ENCODE results near the gene DPP7.

DPP7 gene

DNA sequence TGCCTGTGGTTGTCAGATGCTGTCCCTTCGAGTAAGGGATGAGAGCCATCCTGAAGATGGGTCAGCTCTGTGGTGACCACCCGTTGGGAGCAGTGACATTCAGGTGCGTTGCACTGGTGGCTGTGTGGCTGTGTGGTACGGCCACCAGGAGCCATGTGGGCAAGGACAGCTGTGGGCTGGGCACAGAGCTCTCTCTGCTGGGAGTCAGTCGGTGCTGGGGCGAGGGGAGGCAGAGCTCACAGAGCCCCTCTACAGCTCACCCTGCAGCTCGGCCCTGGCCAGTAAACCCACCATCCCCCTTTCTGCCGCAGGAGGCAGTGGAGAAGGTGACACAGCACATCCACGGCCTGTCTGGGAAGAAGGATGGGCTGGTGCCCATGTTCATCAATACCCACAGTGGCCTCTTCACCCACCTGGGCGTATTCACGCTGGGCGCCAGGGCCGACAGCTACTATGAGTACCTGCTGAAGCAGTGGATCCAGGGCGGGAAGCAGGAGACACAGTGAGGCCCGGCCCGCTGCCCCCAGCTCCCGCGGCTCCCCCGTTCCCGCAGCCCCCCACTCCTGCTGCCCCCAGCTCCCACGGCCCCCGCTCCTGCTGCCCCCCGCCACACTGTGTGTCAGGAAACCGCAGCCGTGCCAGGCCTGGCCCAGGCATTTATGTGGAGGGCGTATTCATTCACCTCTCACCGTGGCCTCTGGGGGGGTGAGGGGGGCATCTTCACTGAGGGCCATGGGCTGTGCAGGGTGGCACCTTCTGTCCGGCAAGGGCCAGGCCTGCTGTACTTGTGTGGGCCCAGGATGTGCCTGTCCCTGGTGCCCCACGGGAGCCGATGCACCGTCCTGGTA, 8.5 kb downstream of the DPP7 start:
- TF ChIP-seq, protein P1, sequence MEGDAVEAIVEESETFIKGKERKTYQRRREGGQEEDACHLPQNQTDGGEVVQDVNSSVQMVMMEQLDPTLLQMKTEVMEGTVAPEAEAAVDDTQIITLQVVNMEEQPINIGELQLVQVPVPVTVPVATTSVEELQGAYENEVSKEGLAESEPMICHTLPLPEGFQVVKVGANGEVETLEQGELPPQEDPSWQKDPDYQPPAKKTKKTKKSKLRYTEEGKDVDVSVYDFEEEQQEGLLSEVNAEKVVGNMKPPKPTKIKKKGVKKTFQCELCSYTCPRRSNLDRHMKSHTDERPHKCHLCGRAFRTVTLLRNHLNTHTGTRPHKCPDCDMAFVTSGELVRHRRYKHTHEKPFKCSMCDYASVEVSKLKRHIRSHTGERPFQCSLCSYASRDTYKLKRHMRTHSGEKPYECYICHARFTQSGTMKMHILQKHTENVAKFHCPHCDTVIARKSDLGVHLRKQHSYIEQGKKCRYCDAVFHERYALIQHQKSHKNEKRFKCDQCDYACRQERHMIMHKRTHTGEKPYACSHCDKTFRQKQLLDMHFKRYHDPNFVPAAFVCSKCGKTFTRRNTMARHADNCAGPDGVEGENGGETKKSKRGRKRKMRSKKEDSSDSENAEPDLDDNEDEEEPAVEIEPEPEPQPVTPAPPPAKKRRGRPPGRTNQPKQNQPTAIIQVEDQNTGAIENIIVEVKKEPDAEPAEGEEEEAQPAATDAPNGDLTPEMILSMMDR (IDR thresholded peaks at IDR 0.05; ENCODE audit: low read depth, low read length) = no peak
- no peak overlapping the region for H3K4me3 ChIP-seq (ENCODE audit: low read depth, low read length)

DNA sequence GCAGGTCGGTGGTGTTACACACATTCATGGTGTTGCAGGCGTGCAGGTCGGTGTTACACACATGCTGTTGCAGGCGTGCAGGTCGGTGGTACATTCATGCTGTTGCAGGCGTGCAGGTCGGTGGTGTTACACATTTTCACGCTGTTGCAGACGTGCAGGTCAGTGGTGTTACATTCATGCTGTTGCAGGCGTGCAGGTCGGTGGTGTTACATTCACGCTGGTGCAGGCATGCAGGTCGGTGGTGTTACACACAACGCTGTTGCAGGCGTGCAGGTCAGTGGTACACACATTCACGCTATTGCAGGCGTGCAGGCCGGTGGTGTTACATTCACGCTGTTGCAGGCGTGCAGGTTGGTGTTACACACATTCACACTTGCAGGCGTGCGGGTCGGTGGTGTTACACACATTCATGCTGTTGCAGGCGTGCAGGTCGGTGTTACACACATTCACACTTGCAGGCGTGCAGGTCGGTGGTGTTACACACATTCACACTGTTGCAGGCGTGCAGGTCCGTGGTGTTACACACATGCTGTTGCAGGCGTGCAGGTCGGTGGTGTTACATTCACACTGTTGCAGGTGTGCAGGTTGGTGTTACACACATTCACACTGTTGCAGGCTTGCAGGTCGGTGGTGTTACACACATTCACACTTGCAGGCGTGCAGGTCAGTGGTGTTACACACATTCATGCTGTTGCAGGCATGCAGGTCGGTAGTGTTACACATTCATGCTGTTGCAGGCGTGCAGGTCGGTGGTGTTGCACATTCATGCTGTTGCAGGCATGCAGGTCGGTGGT, 11.1 kb downstream of the DPP7 start:
- TF ChIP-seq, protein P1 (IDR thresholded peaks at IDR 0.05; ENCODE audit: low read depth, low read length) = no peak
- H3K4me3 ChIP-seq (ENCODE audit: low read depth, low read length) = no peak overlapping the region

DNA sequence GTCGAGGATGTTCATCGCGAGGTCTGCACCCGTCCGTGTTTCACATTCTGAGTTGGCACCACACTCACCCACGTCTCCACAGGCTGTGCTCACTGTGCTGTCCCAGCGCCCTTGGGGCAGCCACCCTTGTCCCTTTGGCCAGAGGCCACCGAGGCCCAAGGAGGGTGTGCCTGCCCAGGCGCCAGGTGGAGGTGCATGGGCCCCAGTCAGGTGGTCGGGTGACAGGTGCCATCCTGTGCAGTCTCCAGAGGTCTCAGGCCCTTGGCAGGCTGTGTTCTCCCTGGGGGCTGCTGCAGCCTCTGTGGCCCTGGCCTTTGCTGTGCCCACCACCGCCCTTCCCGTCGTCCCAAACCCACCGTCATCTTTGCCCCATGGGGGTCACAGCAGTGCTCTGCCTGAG, 15.3 kb downstream of the DPP7 start:
- H3K4me3 ChIP-seq (ENCODE audit: low read depth, low read length) = no peak overlapping the region
- TF ChIP-seq, protein P1 (IDR thresholded peaks at IDR 0.05; ENCODE audit: low read depth, low read length) = no peak

DNA sequence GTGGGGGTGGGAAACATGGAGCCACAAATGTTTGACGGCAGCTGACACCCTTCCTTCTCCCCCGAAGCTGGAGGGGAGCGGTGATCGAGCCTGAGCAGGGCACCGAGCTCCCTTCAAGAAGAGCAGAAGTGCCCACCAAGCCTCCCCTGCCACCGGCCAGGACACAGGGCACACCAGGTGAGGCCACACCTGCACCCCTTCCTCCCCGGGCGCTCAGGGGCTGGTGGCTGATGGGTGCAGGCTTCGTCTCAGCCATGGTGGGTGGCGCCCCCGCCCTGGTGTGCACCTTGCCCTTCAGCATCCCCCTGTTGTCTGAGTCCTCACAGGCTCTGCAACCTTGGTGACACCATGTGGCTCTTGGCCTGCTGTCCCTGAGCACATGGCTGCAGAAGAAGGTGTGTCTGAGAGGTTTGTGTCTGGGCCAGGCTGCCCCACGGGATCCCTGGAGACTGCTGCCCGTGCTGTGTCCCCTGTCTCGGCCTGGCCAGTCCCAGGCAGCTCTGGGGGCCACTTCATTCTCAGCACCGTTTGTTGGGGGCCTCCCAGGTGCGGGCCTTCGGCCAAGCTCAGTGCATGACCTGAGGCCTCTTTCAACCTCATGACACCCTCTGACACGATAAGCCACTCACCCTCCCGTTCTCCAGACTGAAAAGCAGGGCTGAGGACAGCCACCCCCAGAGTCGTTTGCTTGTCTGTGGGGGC, 16.6 kb downstream of the DPP7 start:
- TF ChIP-seq, protein P1 (IDR thresholded peaks at IDR 0.05; ENCODE audit: low read depth, low read length) = no peak
- H3K4me3 ChIP-seq (ENCODE audit: low read depth, low read length) = no peak overlapping the region

DNA sequence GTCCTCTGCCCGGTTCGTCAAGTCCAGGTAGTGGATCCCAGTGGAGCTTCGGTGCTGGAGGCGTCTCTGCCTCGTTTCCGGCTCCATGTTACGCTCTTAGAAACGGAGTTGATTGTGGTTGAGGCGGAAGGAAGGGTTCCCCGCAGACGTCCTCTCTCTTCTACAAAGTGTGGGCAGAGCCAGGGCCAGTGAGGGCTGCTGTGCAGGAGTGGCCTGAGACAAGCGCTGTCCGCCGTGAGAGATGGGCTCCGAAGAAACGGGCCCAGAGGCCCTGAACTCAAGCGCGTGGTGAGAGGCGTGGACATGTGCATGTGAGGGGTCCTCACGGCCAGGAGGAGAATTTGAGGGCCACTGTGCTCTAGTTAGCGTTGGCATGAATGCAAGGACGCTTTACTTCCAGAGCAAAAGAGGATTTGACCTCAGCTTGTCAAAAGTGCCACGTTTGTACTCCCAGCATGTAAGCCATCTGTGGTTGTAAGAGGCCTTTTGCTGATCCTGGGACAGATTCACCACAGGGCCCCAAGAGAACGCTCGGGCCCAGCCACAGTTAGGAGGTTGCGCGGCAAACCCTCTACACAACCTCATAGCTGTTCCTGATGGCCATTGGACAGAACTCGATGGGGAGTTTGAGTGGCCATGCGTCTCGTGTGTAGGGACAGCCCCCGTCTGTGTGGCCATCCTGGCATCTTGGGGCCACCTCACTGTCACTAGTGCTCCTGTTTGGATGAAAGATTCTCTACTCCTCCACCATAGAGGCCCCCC, 17.6 kb downstream of the DPP7 start:
- no peak overlapping the region for H3K4me3 ChIP-seq (ENCODE audit: low read depth, low read length)
- TF ChIP-seq, protein P1 (IDR thresholded peaks at IDR 0.05; ENCODE audit: low read depth, low read length) = no peak

DNA sequence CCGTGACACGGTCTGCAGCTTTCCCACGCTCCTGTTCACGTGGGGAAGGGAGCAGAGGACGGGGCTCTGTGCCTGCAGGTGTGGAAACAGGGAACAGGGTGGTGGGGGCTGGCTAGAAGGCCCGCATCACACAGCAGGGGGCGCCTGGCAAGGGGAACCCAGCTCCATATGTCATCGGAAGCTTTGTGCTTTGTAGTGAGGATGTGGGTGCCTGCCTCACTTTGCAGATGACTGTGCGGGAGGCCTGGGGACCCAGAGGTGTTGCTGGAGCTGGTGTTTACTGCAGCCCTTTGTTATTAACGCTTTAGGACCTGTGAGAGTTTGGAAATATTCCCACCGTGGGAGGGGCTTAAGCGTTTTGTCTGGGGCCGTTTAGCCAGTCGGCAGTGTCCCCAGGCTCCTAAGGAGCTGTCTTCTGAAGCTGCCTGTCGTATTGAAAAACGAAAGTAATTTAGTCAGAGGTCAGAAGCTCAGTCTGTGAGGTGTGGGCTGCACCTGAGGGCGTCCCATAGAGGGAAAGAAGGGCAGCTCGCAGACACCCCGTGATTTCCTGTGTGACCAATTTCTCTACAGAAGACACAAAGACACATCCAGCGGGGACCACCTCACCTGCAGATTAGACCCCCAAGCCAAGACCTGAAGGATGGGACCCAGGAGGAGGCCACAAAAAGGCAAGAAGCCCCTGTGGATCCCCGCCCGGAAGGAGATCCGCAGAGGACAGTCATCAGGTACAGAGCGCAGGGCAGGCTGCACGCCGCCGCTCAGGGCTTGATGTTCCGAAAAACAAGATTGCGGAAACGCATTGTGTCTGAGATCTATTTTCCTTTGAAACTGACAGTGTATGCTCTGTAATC, 18.6 kb downstream of the DPP7 start:
- no peak overlapping the region for H3K4me3 ChIP-seq (ENCODE audit: low read depth, low read length)
- TF ChIP-seq, protein P1 (IDR thresholded peaks at IDR 0.05; ENCODE audit: low read depth, low read length) = no peak

All from WI38 (cell line).